GM21576 (cell line): ENCODE data around the gene SOX6.
"Not testable (repeated sequence)": the region's sequence is repeated elsewhere in the genome, so short reads cannot be mapped to it uniquely, and the experiment has no call there.

Experiments
- ATAC-seq: cut with Tn5 transposase; IDR thresholded peaks from one replicate; pipeline ENCODE4 v1.9.1; 2021; ENCODE audit warnings: mild to moderate bottlenecking, moderate library complexity; ENCODE audit not compliant: unreplicated experiment

SOX6 gene

DNA sequence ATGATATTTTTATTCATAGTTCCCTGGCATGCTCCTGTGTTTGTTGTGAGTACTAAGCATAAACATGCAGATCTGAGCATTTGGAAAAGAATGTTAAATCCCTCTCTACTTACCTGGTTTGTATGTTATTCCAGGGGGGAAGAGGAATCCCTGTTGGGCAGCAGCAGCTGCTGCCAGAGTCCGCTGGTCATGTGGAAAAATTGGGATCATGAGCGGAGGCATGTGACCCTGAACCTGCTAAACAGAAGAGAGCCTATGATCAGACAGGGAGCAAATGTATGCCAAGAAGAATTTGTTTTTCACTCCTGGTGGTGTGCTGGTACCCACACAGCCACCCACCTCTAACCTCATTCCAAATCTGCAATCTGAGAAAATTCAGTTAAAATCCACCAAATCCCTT is 244.7 kb downstream of the SOX6 start:
- ATAC-seq = no peak

DNA sequence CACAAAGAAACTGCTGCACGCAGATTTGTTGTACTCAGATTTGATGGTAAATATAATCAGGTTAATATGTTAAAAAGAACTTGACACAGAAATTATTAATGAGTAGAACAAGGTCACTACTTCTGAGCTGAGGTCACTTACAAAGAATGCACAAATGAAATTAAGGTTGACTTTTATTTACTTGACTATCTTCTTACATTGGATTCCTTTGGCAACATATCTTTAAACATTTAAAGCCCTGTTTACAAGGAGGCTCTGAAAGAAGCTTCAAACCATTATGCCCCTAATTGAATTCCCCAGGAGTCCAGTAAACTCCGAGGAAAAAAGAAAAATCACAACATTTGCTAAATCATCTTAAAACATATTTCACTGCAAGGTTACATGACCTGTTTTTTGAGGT is 245.5 kb downstream of the SOX6 start:
- ATAC-seq = no peak

DNA sequence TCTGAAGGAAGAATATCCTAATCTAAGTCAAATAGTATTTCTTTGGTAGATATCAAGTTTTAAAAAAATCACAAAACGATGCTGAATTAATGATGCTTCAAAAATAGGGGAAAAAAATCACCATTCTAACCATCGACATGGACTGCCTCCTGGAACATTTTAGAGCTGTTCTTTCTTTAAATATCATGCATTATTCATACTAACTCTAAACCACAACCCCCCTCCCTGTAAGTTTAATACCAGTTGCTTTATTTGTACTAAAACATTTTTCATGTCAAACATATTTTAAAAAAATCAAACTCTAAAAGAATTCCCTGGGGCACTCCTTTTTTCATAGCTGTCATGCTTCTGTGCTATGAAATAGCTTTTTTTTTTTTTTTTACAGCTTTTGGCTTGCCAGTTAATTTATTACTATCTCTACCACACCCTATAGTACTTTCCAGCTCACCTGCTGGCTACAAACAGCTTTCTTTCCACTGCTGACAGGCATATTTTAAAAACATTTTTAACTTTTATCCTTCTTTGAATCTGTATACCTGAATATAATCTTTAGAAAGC is 256.9 kb downstream of the SOX6 start:
- no peak for ATAC-seq

DNA sequence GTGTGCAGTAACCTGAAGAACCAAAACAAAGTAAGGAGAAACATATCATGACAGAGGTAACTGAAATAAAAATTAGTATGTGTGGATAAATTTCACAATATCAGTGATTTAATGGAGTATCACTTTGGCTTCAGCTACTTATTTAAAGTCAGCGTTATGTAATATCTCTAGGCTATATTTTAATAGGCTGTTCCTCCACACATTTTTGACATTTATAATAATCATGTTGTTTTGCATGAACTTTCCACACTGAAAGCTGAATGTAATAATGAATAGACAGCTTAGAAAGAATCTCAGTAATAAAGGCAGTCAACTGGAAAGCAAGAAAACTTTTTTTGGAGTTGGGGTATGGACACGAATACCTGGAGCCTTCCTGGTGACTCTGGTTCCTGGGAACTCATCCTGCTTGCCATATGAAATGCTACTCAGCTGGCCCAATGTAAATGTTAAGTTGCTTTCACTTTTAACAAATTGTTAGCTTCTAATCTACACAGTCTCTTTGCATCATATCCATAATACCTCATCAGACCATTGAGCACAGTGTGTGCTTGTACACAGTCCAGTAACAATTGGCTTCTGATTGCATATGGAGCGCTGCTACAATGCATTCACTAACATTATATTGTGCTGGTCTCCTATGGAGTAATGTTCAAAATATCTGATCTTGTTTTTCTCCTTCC is 257.7 kb downstream of the SOX6 start:
- ATAC-seq = no peak

DNA sequence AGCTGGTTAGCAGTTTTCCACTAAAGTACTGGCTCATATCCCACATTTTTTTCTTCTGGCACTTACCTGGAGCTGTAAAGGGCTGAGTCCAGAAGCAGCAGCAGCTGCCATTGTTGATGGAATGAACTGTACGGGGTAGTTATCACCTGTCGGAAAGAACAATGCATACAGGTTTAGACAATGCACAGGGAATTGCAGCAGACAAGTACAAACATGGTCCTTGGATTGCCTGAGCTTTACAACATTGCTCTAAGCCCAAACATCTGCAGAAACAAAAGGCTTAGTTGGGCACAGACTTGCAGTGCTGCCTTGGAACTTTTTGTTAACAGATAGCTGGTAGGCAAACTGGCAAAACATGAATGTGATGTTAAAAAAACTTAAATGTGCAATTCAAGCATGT is 258.8 kb downstream of the SOX6 start:
- ATAC-seq = no peak

DNA sequence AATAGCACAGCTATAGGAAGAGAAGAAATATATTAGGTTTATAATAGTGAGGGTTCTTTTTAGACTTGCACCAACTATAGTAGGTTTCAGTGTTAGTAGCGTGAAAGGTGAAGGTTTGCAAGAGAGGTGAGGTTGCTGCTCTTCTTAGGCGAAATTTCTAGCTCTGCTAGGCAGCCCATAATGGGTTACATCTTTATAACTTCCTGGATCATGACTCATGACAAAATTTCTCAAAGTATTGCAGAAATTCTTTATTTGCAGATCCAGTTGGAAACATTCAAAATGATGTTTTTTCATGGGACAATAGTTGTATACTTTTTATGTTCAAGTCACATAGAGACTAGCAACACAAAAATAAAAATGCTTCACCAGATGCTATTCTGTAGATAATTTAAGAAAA is 260.0 kb downstream of the SOX6 start:
- ATAC-seq = no peak

DNA sequence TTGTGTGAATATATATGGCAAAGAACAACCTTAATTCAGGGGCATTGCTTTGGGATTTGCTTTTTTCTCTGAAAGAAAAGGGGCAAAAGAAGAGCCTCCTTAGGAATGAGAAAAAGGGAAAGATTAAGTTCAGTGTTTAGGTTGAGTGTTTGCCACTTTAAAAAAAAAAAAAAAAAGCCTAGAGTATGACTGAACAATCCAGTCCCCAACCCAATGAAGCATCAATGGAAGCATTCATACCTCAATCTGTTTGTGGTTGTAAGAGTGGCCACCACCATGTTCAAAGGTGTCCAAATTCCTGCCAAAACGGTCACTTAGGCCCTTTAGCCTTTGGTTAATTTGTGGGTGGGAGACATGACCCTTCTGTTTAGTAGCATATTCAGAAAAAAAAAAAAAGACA is 260.6 kb downstream of the SOX6 start:
- no peak for ATAC-seq

DNA sequence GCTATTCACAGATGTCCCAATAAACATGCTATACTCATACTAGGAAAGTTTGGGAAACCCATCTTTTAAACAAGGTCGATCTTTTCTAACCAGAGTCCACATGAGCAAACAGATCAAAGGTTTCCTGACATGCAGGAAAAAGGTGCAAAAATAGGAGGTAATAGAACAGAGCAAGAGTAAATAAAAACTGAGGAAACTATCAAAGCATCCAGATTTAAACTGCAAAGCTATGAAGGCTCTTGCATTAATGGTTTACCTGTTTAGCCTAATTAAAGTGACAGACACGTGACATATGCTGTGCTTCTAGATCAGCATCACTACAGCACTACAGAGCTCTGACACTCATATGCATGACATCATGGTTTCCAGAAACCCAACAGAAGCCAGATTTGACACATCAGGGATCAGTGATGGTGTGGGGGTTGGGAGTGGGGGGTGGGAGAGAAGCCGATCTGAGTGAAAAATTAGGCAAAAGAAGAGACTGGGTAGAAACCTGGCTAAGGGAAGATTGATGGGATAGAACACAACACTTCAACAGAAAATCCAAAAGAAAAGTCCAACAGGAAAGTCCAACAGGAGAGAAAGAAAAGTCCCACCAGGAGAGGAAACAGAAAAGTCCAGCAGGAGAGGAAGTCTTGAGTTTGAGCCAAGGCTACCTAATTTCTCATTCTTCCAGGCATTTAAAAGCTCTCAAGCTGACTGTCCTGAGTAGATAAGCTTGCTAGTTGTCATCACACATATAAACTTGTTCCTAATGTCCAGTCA is 262.3 kb downstream of the SOX6 start:
- ATAC-seq = no peak

DNA sequence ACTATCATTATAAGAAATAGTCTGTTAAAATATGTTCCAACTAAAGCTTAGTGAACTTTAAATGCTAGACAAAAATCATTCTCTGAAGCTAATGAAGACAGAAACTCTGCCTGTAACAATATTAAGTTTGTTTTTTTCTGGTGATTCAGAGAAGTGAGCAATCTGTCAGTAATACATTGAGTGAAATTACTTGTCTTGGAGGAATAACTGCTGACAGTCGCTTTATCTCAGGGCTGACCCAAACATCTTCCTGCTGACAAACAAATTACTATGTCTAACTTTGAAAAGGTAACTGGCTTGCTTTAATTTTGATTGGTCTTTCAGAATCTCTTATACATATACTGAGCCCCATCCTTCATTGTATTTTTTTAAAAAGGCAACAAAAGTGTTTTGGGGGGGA is 264.5 kb downstream of the SOX6 start:
- no peak for ATAC-seq

DNA sequence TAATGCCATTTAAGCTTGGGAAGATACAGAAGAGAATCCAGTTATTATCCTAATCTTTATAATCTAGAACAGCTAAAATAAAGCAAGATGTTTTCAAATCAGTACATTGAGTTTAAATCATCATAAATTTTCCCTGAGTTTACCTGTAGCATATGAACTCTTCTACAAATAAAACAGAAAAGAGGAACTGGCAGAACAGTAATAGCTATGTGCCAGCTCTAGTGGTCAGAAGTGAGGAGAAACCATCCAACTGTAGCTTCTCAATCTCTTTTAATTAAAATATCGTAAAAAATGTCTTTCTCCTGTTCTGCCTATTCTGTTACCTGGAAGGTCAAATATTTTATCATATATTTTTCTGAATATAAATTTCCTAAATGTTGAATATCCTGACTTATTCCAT is 266.9 kb downstream of the SOX6 start:
- ATAC-seq = no peak

DNA sequence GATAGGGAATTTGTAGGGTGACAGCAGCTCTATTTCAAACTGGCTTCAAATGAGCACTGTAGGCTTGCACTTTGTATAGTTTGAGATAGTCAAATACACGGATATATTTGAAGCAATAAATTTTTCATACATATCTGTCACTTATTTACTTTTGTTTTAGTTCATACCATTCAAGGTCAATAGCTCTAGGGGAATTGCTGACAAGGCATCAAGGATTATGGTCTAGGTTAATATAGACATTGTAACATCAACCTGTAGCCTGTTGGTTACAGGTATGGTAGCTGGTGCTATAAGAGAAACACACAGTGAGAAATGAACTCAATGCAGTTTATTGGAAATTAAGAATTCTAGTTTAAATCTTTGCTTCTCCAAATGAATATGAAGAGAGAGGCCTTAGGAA is 267.6 kb downstream of the SOX6 start:
- ATAC-seq = no peak

DNA sequence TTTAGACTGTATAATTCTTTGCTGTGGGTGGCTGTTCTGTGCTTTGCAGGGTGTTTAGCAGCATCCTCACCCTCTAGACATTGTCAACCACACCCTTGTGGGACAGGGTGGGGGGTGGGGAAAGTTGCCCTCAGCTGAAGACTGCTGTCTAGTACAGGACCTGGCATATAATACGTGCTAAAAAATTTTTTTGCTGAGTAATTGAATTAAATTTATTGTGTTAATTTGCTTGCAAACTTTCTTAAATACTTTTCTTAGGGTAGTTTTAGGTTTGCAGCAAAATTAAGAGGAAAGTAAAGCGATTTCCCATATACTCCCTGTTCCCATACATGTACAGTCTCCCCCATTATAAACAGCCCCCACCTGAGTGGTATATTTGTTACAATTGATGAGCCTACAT is 268.5 kb downstream of the SOX6 start:
- no peak for ATAC-seq

DNA sequence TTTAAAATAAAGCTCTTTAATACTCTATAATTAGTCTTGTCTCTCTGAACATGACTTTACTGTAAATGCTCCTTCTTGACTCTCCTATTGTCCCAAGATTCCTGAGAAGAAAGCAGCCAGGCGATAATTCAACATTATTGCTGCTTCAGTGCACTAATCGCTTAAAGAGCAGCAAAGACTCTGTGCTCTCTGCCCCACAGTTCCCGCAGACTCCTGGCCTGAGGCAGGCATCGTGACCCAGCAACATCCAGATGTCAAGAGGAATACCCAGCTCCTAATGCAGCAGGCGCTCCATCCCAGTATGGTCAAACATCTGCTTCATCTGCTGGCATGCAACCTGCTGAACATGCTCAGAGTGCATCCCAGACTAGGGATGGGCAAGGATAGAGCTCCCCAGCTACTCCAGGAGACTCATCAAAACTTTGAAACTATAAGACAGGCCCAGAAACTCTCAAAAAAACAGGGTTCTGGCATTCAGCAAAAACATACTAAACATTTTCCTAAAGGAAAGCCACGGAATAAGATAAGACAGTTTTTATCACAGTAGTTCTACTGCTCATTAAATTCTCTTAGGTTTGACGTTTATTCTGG is 270.0 kb downstream of the SOX6 start:
- no peak for ATAC-seq

DNA sequence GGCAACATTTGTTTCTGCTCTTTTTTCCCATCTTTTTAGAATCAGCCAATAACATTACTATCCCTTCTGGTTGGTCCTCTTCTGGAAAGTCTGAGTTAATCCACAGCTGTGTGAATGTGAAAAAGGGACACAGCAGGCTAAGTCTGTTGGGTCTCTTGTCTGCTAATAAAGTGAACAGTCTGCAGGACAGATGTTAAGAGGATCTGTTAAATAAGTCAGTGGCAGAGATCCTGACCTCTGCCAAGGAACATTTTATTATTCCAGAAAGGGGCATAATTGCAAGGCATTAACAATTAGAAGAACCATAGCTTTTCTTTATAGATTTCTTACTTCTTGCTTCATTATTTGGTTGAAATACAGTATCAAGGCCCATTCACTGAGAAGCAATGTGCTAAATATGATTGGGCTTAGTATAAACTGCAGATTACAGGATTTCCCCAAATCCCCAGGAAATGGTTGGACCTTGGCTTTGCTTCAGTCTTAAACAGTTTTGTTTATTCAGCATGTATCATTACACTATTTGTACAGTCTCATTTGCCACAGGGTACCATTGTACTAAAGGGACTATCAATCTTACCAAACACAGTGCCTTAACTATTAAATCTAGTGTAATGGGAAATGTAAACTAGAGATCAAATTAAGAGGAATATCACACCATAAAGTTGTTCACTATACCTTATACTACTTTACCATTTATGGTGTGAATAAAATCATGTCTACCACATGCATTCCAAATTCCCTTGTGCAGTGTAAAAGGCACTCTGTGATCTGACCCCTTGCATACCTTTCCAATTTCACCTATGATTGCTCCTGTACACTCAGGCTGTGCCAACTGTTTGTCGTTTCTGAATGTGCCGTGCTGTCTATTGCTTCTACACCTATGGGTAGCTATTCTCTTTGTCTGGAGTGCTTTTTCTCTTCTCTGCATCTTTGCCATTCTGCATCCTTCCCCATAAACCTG is 274.0 kb downstream of the SOX6 start:
- no peak for ATAC-seq

DNA sequence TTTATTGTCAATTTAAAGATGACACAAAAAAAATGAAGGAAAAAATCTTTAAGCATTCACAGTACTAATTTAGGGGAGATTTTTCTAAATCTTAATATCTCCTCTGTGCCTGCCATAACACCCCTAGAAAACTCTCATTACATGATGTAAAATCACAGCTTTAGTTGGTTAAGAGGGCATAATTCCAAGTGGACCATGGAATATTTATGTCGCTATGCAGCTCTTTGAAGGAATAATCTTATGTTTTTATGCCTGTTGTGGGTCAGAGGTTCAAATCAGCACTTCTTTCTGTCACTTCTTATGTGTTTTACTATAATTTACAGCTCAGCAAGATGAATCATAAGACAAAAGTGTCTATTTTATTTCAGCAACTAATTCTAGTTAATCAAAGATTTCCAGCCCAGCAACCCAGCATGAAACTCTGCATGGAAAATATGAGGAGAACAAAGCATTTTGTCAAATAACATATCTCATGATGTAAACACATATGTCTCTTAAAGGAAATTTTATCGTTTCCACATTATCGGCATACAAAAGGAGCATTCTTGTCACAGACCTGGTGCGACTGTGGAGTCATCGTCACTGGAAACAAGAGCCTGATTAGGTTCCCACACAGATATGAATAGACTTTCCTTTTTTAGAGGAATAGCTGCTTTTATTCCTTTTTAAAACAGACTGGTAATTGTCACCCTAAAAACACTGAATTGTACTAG is 274.8 kb downstream of the SOX6 start:
- no peak for ATAC-seq

DNA sequence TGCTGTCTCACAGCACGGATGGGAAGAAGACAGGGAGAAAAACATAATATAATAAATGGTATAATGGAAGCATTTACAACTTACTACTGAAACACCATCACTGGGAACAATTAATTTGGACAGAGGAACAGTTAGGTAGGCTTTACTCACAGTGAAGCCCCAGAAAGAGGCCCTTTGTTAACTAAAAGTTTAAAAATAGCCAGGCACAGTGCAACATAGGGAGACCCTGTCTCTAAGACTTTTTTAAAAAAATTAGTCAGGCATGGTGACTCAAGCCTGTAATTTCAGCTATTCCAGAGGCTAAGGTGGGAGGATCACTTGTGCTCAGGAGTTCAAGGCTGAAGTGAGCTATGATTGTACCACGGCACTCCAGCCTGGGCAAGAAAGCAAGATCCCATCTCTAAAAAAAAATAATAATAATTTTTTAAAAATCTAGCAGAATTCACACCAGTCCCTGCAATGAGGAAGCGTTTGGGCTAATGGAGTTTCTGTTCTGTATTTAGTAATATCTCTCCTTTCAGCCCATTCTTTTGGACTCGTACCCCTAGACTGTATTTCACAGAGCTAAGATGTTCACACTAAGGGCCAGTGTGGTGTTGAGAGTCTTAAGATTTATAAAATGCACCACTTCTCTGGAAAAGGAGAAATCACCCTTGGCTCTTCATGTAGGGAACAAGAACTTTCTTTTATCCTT is 275.5 kb downstream of the SOX6 start:
- no peak for ATAC-seq

DNA sequence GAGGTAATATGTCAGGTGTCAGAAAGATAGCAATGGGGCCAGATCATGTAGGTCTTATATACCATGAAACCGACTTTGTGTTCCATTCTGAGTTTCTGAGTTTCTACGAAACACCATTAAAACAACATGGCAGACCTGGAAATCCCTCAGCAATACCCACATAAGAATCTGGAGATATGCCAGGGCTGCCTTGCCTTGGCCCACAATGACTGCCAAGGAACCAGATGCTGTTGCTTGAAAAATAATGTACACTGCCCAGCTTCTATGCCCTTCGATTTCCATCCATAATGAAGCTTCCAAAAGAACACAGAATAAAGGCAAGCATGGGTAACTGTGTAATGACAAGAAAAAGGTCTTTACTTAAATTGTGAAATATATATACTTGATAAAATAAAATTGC is 277.4 kb downstream of the SOX6 start:
- no peak for ATAC-seq

DNA sequence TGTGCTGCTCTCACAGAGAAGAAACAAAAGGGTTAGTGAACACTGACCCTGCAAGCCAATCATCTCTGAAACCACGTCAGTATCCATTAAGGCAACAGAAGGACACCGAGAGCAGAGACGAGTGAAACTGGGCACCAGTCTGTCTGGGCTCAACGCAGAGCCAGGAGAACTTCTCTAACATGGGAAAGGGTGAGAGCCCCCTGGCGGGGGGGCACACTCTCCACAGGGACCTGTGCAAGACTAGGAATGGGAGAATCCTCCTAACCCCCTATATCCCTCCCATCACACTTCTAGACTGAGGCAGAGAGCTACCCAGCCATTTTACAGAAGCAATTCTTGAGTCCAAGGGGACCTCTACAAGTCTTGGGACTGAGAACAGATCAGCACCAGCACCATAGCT is 285.8 kb downstream of the SOX6 start:
- ATAC-seq = no peak

DNA sequence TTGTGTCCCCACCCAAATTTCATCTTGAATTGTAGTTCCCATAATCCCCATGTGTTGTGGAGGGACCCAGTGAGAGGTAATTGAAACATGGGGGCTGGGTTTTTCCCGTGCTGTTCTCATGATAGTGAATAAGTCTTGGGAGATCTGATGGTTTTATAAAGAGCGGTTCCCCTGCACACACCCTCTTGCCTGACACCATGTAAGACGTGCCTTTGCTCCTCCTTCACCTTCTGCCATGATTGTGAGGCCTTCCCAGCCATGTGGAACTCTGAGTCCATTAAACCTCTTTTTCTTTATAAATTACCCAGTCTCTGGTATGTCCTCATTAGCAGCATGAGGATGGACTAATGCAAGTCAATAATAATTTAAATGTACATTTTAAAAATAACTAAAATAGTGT is 289.1 kb downstream of the SOX6 start:
- ATAC-seq = not testable (repeated sequence)

DNA sequence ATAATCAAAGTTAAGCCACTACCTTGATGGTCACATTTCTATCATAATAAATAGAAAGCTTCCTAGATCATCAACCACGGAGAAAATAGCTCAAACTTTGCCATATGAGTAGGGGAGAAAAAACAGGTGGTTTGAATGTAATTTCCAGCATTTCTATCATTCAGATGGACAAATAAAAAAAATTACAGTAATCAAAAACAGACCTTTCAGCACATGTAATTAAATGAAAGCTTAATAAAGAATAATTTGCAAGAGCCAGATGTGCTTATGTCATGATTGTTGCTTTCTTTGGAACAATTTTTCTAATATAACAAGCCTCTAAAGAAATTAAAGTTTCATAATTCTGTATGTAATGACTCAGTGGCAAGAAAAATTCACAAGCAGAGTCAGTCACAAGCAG is 297.0 kb downstream of the SOX6 start:
- ATAC-seq = no peak
